Muscle layer of duodenum (tissue), 2 donors: ENCODE data around the gene VEZT.

Source experiments
- H3K27ac ChIP-seq: one replicate; pipeline ENCODE4 v1.7.0; 2013; ENCODE audit warnings: mild to moderate bottlenecking, low read length
- H3K27me3 ChIP-seq: one replicate; pipeline ENCODE4 v1.7.0; 2013; ENCODE audit warnings: low read depth, mild to moderate bottlenecking, control low read depth, low read length
- H3K36me3 ChIP-seq, 2 donors: one replicate each; pipeline ENCODE4 v1.7.0; 2013; ENCODE audit warnings: low read length in 2 of 2, control low read depth in 1 of 2, mild to moderate bottlenecking in 1 of 2; ENCODE audit not compliant: insufficient read depth in 2 of 2, control insufficient read depth in 1 of 2
- H3K4me1 ChIP-seq, 2 donors: one replicate each; pipeline ENCODE4 v1.7.0; 2013; ENCODE audit warnings: low read length in 2 of 2, mild to moderate bottlenecking in 2 of 2, control low read depth in 1 of 2, moderate library complexity in 1 of 2; ENCODE audit not compliant: insufficient read depth in 2 of 2, control insufficient read depth in 1 of 2
- H3K4me3 ChIP-seq, 2 donors: one replicate each; pipeline ENCODE4 v1.7.0; 2013; ENCODE audit warnings: low read length in 2 of 2, low read depth in 1 of 2, mild to moderate bottlenecking in 1 of 2
- H3K9me3 ChIP-seq, 2 donors: one replicate each; pipeline ENCODE4 v1.7.0; 2013; ENCODE audit warnings: low read length in 2 of 2, control low read depth in 1 of 2, mild to moderate bottlenecking in 1 of 2; ENCODE audit not compliant: control insufficient read depth in 1 of 2
- donor health status: healthy.

Gene VEZT

GRCh38 chr12:95202691-95203486, 14.7 kb upstream of the VEZT start:
- Histone ChIP-seq H3K36me3 (no peaks in the 10 kb centered on the region), H3K27ac (peak overlapping the region; percentile 2), H3K4me1 (peaks cover 18 to 42% of the 10 kb centered on the region in 2 donors), H3K27me3 (no peaks in the 10 kb centered on the region), H3K9me3 (no peaks in the 10 kb centered on the region), H3K4me3 (no peak overlapping the region)

DNA sequence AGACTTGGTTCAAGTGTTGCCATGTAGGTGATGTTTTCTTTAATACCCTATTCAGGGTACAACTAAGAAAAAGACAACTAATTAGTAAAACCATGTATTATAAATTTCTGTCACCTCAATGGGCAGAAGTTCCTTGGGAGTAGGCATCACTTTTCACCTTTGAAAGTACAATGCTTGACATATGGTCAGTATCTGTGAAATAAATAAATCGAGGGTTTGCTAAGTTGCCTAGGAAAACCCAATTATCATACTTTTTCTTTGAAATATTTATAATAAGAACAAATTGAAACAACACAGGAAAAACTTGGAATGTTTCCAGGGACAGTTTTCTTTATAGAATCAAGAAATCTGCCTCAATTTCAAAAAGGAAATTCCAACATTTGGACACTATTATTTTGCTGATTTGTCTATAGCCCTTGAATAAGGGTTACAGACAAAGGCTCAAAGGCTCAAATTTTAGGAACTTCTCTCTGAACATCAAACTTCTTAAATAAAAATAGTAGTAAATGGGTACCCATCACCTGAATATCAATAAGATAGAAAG, 14.0 kb upstream of the VEZT start:
- Histone ChIP-seq H3K4me1 (peaks cover 18 to 42% of the 10 kb centered on the region in 2 donors), H3K9me3 (no peaks in the 10 kb centered on the region), H3K4me3 (no peak overlapping the region), H3K36me3 (no peaks in the 10 kb centered on the region), H3K27ac (peak overlapping the region; percentile 49), H3K27me3 (no peaks in the 10 kb centered on the region)

- no peaks in the 10 kb centered on the region for H3K36me3 ChIP-seq
- peak overlapping the region in 1 of 2 donors; percentile 13 for H3K4me3 ChIP-seq
- peak overlapping the region; percentile 49 for H3K27ac ChIP-seq
- H3K4me1 ChIP-seq, result peaks cover 18 to 42% of the 10 kb centered on the region in 2 donors
- H3K9me3 ChIP-seq, result no peaks in the 10 kb centered on the region
- H3K27me3 ChIP-seq, result no peaks in the 10 kb centered on the region
These were observed 13.3 kb upstream of the VEZT start for GRCh38 chr12:95204141-95204866.

GRCh38 chr12:95205016-95205624, 12.5 kb upstream of the VEZT start:
- Histone ChIP-seq H3K27me3 (no peaks in the 10 kb centered on the region), H3K4me3 (no peak overlapping the region), H3K9me3 (no peaks in the 10 kb centered on the region), H3K4me1 (peaks cover 16 to 41% of the 10 kb centered on the region in 2 donors), H3K27ac (peak overlapping the region; percentile 49), H3K36me3 (no peaks in the 10 kb centered on the region)

DNA sequence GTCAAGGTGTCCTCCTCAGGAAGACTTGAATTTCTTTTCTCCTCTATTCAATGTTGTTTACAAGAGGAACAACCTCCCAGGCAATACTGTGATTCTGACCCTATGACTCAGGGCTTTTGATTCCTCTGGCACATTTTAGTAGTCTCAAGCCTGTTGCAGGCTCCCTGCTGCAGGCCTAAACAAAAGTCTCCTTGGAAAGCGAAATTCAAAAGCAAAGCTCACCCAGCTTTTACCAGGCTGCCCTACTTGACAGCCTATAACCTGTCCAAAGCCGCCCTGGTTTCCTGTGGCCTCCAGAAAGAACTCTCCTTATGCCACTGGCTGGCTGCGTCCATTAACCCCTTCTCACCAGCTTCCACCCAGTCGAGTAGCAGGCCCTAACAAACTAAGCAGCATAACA, 11.9 kb upstream of the VEZT start:
- H3K27me3 ChIP-seq, result no peaks in the 10 kb centered on the region
- no peak overlapping the region for H3K4me3 ChIP-seq
- no peaks in the 10 kb centered on the region for H3K36me3 ChIP-seq
- H3K27ac ChIP-seq, result peak overlapping the region; percentile 49
- H3K4me1 ChIP-seq, result peaks cover 10 to 38% of the 10 kb centered on the region in 2 donors
- no peaks in the 10 kb centered on the region for H3K9me3 ChIP-seq

DNA sequence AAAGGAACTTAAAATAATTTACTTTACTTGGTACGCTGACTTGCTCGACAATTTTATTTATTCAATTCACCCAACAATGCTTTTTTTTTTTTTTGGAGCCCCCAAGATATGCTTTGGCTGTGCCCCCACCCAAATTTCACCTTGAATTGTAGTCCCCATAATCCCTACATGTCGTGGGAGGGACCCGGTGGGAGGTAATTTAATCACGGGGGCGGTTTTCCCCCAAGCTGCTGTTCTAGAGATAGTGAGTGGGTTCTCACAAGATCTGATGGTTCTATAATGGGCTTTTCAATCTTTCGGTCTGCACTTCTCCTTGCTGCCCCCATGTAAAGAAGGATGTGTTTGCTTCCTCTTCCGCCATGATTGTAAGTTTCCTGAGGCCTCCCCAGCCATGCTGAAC, 10.7 kb upstream of the VEZT start:
- H3K4me1 ChIP-seq, result peaks cover 10 to 29% of the 10 kb centered on the region in 2 donors
- no peak overlapping the region for H3K27ac ChIP-seq

DNA sequence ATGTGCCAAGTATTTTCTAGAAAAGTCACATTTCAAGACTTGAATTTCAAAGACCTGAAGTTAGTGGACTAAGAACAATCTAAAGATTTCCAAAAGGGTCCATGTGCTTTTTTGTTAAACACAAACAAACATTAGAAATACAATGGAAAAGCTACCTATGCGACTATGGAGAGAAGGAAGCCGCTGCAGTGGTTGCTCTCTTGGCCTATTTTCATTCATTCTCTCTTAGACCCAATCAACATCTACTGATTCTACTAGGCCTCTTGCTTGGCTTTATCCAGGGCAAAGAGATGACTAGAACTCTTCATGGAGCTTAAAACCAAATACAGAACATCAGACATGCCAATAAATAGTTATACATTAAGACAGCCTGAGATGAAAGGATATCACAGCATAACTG, 10.2 kb upstream of the VEZT start:
- H3K4me1 ChIP-seq, result peaks cover 10 to 27% of the 10 kb centered on the region in 2 donors
- H3K27ac ChIP-seq, result no peak overlapping the region

More for the DNA sequence above, 10.7 kb upstream of the VEZT start:
- no peak overlapping the region for H3K4me3 ChIP-seq
- no peaks in the 10 kb centered on the region for H3K27me3 ChIP-seq
- no peaks in the 10 kb centered on the region for H3K9me3 ChIP-seq
- H3K36me3 ChIP-seq, result no peaks in the 10 kb centered on the region

DNA sequence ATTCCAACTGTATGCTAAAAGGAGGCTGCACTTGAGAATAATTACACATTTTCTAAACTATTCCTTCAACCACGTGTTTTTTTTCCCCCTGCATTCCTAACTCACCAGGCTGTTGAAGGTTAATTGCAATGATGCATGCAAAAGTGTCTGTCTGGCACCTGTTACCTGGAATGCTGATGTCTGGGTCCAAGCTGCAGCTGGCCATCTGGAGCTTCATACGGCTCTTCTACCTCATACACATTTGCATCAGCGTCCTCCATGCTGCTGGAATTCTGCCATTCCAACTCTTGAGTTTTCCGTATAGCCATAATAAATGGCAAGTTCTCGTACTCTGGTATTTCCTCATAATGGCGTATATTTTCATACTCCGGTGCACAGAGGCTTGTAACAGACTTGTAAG, 8.9 kb upstream of the VEZT start:
- Histone ChIP-seq H3K4me3 (no peak overlapping the region), H3K27ac (no peak overlapping the region), H3K27me3 (no peaks in the 10 kb centered on the region)

More for the DNA sequence above, 10.2 kb upstream of the VEZT start:
- no peak overlapping the region for H3K4me3 ChIP-seq
- H3K9me3 ChIP-seq, result no peaks in the 10 kb centered on the region
- no peaks in the 10 kb centered on the region for H3K36me3 ChIP-seq
- H3K27me3 ChIP-seq, result no peaks in the 10 kb centered on the region

GRCh38 chr12:95212586-95212985, 5.0 kb upstream of the VEZT start:
- Histone ChIP-seq H3K9me3 (no peaks in the 10 kb centered on the region), H3K27me3 (no peaks in the 10 kb centered on the region), H3K4me1 (peaks cover 0 to 17% of the 10 kb centered on the region in 2 donors), H3K27ac (no peak overlapping the region), H3K4me3 (no peak overlapping the region), H3K36me3 (no peaks in the 10 kb centered on the region)

More for the DNA sequence above, 8.9 kb upstream of the VEZT start:
- H3K9me3 ChIP-seq, result no peaks in the 10 kb centered on the region
- peaks cover 9 to 19% of the 10 kb centered on the region in 2 donors for H3K4me1 ChIP-seq
- H3K36me3 ChIP-seq, result no peaks in the 10 kb centered on the region

GRCh38 chr12:95213119-95213518, 4.5 kb upstream of the VEZT start:
- H3K27ac ChIP-seq, result no peak overlapping the region

DNA sequence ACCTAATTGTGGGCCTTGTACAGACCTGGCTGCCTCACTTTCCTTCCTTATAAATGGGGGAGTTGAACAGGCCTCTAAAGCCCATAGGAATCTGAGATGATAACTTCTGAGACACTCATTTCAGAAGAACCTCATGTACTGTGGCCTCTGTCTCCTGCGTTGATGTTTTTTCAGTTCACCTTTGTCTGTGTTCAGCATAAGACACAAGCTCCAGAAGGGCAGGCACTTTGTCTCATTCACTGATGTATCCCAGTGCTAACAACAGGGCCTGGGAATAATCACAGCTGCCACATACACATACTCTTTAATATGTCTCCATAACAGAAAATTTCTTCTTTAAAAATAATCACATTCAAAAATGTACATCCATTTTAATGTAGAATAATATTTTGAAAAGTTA, 3.7 kb upstream of the VEZT start:
- no peak overlapping the region for H3K27ac ChIP-seq
- H3K9me3 ChIP-seq, result no peaks in the 10 kb centered on the region
- no peaks in the 10 kb centered on the region for H3K27me3 ChIP-seq
- H3K4me1 ChIP-seq, result peaks cover 0 to 20% of the 10 kb centered on the region in 2 donors
- no peak overlapping the region for H3K4me3 ChIP-seq
- H3K36me3 ChIP-seq, result no peaks in the 10 kb centered on the region

More at GRCh38 chr12:95213119-95213518, 4.5 kb upstream of the VEZT start:
- Histone ChIP-seq H3K36me3 (no peaks in the 10 kb centered on the region), H3K4me3 (no peak overlapping the region), H3K9me3 (no peaks in the 10 kb centered on the region), H3K27me3 (no peaks in the 10 kb centered on the region), H3K4me1 (peaks cover 0 to 17% of the 10 kb centered on the region in 2 donors)
